K562 (cell line): ENCODE results near the gene TMEM114. TPM values are rescaled to one million over a fixed set of nuclear protein-coding genes. Genes with fewer than 3 reads are reported as not detected.

Experiments
- CBFA2T2 ChIP-seq: fragments of 450-650 bp; conservative IDR thresholded peaks from 2 replicates; pipeline ENCODE4 v1.6.1; 2017; ENCODE audit warnings: mild to moderate bottlenecking
- CCNT2 ChIP-seq: IDR thresholded peaks from 2 replicates; pipeline ENCODE4 v1.6.1; 2011; ENCODE audit warnings: borderline replicate concordance, low read depth, mild to moderate bottlenecking, moderate library complexity, mixed read lengths, low read length; ENCODE audit not compliant: insufficient read length; ENCODE audit errors: extremely low read depth
- ERF ChIP-seq: fragments of 450-650 bp; formaldehyde crosslinking; IDR thresholded peaks from 2 replicates; pipeline ENCODE4 v1.4.0; 2020; ENCODE audit warnings: mild to moderate bottlenecking, mixed read lengths
- FIP1L1 ChIP-seq: fragments of 200-400 bp; formaldehyde crosslinking; IDR thresholded peaks from 2 replicates; pipeline ENCODE4 v1.6.1; 2018; ENCODE audit warnings: mild to moderate bottlenecking, low read depth, low read length; ENCODE audit not compliant: poor library complexity, severe bottlenecking
- HDAC3 ChIP-seq: fragments of 450-650 bp; IDR thresholded peaks from 2 replicates; pipeline ENCODE4 v1.6.1; 2018; ENCODE audit warnings: borderline replicate concordance, mild to moderate bottlenecking, moderate library complexity; ENCODE audit not compliant: partially characterized antibody
- KDM1A ChIP-seq, 2 experiments: fragments of 450-650 bp; IDR thresholded peaks; 2 replicates each; pipeline ENCODE4 v1.6.1; 2016; ENCODE audit warnings: mild to moderate bottlenecking in 2 of 2
- MYC ChIP-seq, 2 experiments: fragments of 250-450 bp in 1 of 2; sonication (Bioruptor Pico) in 1 of 2; IDR thresholded peaks; 2 replicates each; pipeline versions ENCODE4 v1.5.1 to v1.6.1; 2012 to 2021; ENCODE audit warnings: low read depth in 2 of 2, borderline replicate concordance in 1 of 2, improper control_type of control experiment in 1 of 2, low read length in 1 of 2, mild to moderate bottlenecking in 1 of 2, moderate library complexity in 1 of 2
- POLR3A ChIP-seq: IDR thresholded peaks from 2 replicates; pipeline ENCODE4 v1.6.1; 2011; ENCODE audit warnings: borderline replicate concordance, mild to moderate bottlenecking, moderate library complexity; ENCODE audit not compliant: insufficient read length, insufficient read depth; ENCODE audit errors: extremely low read depth
- RBM34 ChIP-seq: fragments of 200-400 bp; formaldehyde crosslinking; IDR thresholded peaks from 2 replicates; pipeline ENCODE4 v1.6.1; 2018; ENCODE audit warnings: low read length, borderline replicate concordance; ENCODE audit not compliant: insufficient read depth
- SMARCA5 ChIP-seq: fragments of 450-650 bp; IDR thresholded peaks from 2 replicates; pipeline ENCODE4 v1.6.1; 2016
- SUPT5H ChIP-seq: fragments of 450-650 bp; IDR thresholded peaks from 2 replicates; pipeline ENCODE4 v1.6.1; 2016
- TOE1 ChIP-seq, 2 experiments: fragments of 450-650 bp in 1 of 2; sonication (generic) in 1 of 2; formaldehyde crosslinking in 1 of 2; IDR thresholded peaks; 2 replicates each; pipeline versions ENCODE4 v1.7.1 to v1.8.0; 2016 to 2022; ENCODE audit warnings: borderline replicate concordance in 2 of 2, mild to moderate bottlenecking in 2 of 2, antibody characterized with exemption in 1 of 2, inconsistent platforms in 1 of 2, low read depth in 1 of 2, missing genetic modification reagents in 1 of 2, moderate library complexity in 1 of 2
- ZNF354B ChIP-seq: fragments of 250-450 bp; sonication (Bioruptor Pico); IDR thresholded peaks from 2 replicates; pipeline ENCODE4 v1.4.0; 2020
- polyA plus RNA-seq, 8 experiments: library from polyadenylated mRNA; depleted of rRNA in 4 of 8; stranded (reverse) in 5 of 8; unstranded in 3 of 8; fragments of >200 nt; fragmentation: Nextera tagmentation in 2 of 8; fragmentation: Illumina TruSeq in 1 of 8; extraction: Ambion mirVana in 2 of 8; extraction: Trizol in 1 of 8; gene quantifications; 2 replicates each; pipeline versions ENCODE4 v1.2.1 to v1.2.3, GENCODE V29; 2011 to 2014; ENCODE audit warnings: inconsistent platforms in 1 of 8, missing spikeins in 1 of 8
- total RNA-seq, 7 experiments: library from RNA; depleted of rRNA in 6 of 7; stranded (reverse); fragments of >200 nt in 6 of 7; fragmentation: Illumina TruSeq in 2 of 7; extraction: Trizol in 2 of 7; gene quantifications; 2 replicates each; pipeline versions ENCODE4 v1.2.1 to v1.2.3, GENCODE V29; 2011 to 2021; ENCODE audit warnings: low replicate concordance in 1 of 7
- TF ChIP-seq, protein P1 (sequence below): IDR thresholded peaks from 2 replicates; pipeline ENCODE4 v1.6.1; 2011; ENCODE audit warnings: borderline replicate concordance, low read depth, mild to moderate bottlenecking, moderate library complexity, low read length; ENCODE audit not compliant: insufficient read depth, poor library complexity, severe bottlenecking
- TF ChIP-seq, protein P2 (sequence below), 2 experiments: fragments of 450-650 bp; conservative IDR thresholded peaks; 2 replicates each; pipeline ENCODE4 v1.6.1; 2017; ENCODE audit warnings: mild to moderate bottlenecking in 2 of 2, moderate library complexity in 2 of 2
- TF ChIP-seq, protein P3 (sequence below): fragments of 250-450 bp; sonication (Bioruptor Pico); IDR thresholded peaks from 2 replicates; pipeline ENCODE4 v1.4.0; 2020; ENCODE audit warnings: borderline replicate concordance
- TF ChIP-seq, protein P4 (sequence below), 2 experiments: IDR thresholded peaks; 2 replicates each; pipeline ENCODE4 v1.6.1; 2011; ENCODE audit warnings: borderline replicate concordance in 1 of 2, control low read depth in 1 of 2, low read depth in 1 of 2, low read length in 1 of 2, mild to moderate bottlenecking in 1 of 2, mixed read lengths in 1 of 2, moderate library complexity in 1 of 2; ENCODE audit not compliant: insufficient read depth in 1 of 2, insufficient read length in 1 of 2, poor library complexity in 1 of 2, severe bottlenecking in 1 of 2; ENCODE audit errors: extremely low read depth in 1 of 2

Gene TMEM114
- total and polyA plus RNA-seq, 9 of the 15 experiments (the other 6 are each of a cell fraction or from before 2014, with no cell fraction given), result not detected

DNA sequence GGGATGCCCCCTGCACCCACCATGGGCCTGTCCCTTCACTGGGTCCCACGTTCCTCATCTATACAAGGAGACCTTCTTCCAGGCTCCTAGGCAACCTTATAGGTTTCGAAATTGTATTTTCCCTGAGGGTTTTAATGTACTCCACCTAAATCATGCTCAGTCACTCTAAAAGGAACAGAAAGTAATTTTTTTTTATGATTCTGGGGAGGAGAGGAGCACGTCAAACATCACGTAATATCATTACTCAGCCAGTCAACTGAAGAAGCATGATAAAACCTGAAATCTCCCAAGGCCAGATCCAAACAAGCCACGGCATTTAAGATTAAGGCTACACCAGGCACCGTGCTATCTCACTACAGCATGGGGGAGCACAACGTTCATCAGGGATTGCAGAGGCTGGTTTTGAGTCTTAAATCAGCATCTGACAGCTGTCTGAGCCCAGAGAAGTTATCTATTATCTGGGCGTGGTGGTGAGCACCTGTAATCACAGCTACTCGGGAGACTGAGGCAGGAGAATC, 3.9 kb upstream of the TMEM114 start (continued):
- TF ChIP-seq RBM34 (no peak), POLR3A (no peak), MYC (IDR thresholded peaks at IDR 0.05; ENCODE audit: low read depth, low read length) (0 out of 2 replicates have a peak, but pooled peaks have one; percentile 15), MYC (CRISPR knock-in tag; IDR thresholded peaks at IDR 0.05; ENCODE audit: borderline replicate concordance, low read depth) (no peak), TOE1 (IDR thresholded peaks at IDR 0.05; ENCODE audit: borderline replicate concordance) (no peak), TOE1 (CRISPR knock-in tag; IDR thresholded peaks at IDR 0.05; ENCODE audit: borderline replicate concordance, low read depth) (no peak), CCNT2 (peak; percentile 87), FIP1L1 (no peak), ZNF354B (no peak), SMARCA5 (no peak), ERF (CRISPR knock-in tag) (no peak), KDM1A (IDR thresholded peaks at IDR 0.05) (peak; percentile 95 to 97), HDAC3 (peak; percentile 82), SUPT5H (no peak), CBFA2T2 (peak; percentile 98)
- TF ChIP-seq, protein P1, sequence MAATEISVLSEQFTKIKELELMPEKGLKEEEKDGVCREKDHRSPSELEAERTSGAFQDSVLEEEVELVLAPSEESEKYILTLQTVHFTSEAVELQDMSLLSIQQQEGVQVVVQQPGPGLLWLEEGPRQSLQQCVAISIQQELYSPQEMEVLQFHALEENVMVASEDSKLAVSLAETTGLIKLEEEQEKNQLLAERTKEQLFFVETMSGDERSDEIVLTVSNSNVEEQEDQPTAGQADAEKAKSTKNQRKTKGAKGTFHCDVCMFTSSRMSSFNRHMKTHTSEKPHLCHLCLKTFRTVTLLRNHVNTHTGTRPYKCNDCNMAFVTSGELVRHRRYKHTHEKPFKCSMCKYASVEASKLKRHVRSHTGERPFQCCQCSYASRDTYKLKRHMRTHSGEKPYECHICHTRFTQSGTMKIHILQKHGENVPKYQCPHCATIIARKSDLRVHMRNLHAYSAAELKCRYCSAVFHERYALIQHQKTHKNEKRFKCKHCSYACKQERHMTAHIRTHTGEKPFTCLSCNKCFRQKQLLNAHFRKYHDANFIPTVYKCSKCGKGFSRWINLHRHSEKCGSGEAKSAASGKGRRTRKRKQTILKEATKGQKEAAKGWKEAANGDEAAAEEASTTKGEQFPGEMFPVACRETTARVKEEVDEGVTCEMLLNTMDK, result no peak
- TF ChIP-seq, protein P2, sequence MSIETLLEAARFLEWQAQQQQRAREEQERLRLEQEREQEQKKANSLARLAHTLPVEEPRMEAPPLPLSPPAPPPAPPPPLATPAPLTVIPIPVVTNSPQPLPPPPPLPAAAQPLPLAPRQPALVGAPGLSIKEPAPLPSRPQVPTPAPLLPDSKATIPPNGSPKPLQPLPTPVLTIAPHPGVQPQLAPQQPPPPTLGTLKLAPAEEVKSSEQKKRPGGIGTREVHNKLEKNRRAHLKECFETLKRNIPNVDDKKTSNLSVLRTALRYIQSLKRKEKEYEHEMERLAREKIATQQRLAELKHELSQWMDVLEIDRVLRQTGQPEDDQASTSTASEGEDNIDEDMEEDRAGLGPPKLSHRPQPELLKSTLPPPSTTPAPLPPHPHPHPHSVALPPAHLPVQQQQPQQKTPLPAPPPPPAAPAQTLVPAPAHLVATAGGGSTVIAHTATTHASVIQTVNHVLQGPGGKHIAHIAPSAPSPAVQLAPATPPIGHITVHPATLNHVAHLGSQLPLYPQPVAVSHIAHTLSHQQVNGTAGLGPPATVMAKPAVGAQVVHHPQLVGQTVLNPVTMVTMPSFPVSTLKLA (conservative IDR thresholded peaks at IDR 0.05), result peak in 1 of 2 experiments; percentile 50; a peak in 1 of 4 replicates
- TF ChIP-seq, protein P3, sequence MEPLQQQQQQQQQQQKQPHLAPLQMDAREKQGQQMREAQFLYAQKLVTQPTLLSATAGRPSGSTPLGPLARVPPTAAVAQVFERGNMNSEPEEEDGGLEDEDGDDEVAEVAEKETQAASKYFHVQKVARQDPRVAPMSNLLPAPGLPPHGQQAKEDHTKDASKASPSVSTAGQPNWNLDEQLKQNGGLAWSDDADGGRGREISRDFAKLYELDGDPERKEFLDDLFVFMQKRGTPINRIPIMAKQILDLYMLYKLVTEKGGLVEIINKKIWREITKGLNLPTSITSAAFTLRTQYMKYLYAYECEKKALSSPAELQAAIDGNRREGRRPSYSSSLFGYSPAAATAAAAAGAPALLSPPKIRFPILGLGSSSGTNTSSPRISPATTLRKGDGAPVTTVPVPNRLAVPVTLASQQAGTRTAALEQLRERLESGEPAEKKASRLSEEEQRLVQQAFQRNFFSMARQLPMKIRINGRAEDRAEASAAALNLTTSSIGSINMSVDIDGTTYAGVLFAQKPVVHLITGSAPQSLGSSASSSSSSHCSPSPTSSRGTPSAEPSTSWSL (CRISPR knock-in tag), result no peak
- TF ChIP-seq, protein P4, sequence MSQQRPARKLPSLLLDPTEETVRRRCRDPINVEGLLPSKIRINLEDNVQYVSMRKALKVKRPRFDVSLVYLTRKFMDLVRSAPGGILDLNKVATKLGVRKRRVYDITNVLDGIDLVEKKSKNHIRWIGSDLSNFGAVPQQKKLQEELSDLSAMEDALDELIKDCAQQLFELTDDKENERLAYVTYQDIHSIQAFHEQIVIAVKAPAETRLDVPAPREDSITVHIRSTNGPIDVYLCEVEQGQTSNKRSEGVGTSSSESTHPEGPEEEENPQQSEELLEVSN (IDR thresholded peaks at IDR 0.05; ENCODE audit: borderline replicate concordance in 1 of 2, extremely low read depth in 1 of 2, insufficient read depth in 1 of 2, insufficient read length in 1 of 2, low read depth in 1 of 2, low read length in 1 of 2, poor library complexity in 1 of 2, severe bottlenecking in 1 of 2), result no peak
